Mesothelial cell of epicardium (in vitro differentiated cells): ENCODE measurements around the gene DNAJC11. TPM values are rescaled to one million over a fixed set of nuclear protein-coding genes. Genes with fewer than 3 reads are reported as not detected.

Source experiments
- DNase-seq, 2 experiments: peaks; one replicate each; pipeline ENCODE4 v3.0.0; 2021; ENCODE audit warnings: low spot score in 2 of 2; ENCODE audit not compliant: unreplicated experiment in 2 of 2
- H3K27ac Mint-ChIP-seq: 2 replicates; pipeline ENCODE4 v1.8.0; 2021; ENCODE audit warnings: mixed read lengths
- H3K27me3 Mint-ChIP-seq: 2 replicates; pipeline ENCODE4 v1.8.0; 2021; ENCODE audit warnings: low read depth, mixed read lengths
- H3K36me3 Mint-ChIP-seq: 2 replicates; pipeline ENCODE4 v1.8.0; 2021; ENCODE audit warnings: mixed read lengths
- H3K4me1 Mint-ChIP-seq: 2 replicates; pipeline ENCODE4 v1.8.0; 2021; ENCODE audit warnings: mixed read lengths
- H3K4me3 Mint-ChIP-seq: 2 replicates; pipeline ENCODE4 v1.8.0; 2021; ENCODE audit warnings: mild to moderate bottlenecking, moderate library complexity, mixed read lengths
- H3K9me3 Mint-ChIP-seq: 2 replicates; pipeline ENCODE4 v1.8.0; 2021; ENCODE audit warnings: mixed read lengths
- CTCF ChIP-seq: fragments of 200-600 bp; sonication (generic); IDR thresholded peaks from one replicate; pipeline ENCODE4 v1.5.0; 2021; ENCODE audit warnings: antibody characterized with exemption; ENCODE audit not compliant: unreplicated experiment
- total RNA-seq: library from RNA; stranded (reverse); gene quantifications from 3 replicates; pipeline ENCODE4 v1.2.1, GENCODE V29; 2021

Gene DNAJC11
- total RNA-seq, 1 donor from 2014 or later = 63.4 TPM

- no peak for TF ChIP-seq CTCF
- Mint-ChIP-seq H3K9me3 (no peaks in the 10 kb centered on the region), H3K27me3 (no peaks in the 10 kb centered on the region), H3K4me3 (no peak overlapping the region), H3K36me3 (no peaks in the 10 kb centered on the region), H3K4me1 (no peaks in the 10 kb centered on the region), H3K27ac (no peak overlapping the region)
- DNase-seq = no peak
These were observed 8.7 kb downstream of the DNAJC11 start for GRCh38 chr1:6692956-6693355.

- no peaks in the 10 kb centered on the region for H3K4me1 Mint-ChIP-seq
- no peak for DNase-seq
- no peak for TF ChIP-seq CTCF
- H3K27me3 Mint-ChIP-seq = no peaks in the 10 kb centered on the region
- H3K4me3 Mint-ChIP-seq = no peak overlapping the region
- H3K27ac Mint-ChIP-seq = no peak overlapping the region
- no peaks in the 10 kb centered on the region for H3K36me3 Mint-ChIP-seq
- no peaks in the 10 kb centered on the region for H3K9me3 Mint-ChIP-seq
These were observed 10.1 kb downstream of the DNAJC11 start for GRCh38 chr1:6691507-6691906.

- no peak for DNase-seq
- H3K4me3 Mint-ChIP-seq = no peak overlapping the region
- no peak overlapping the region for H3K27ac Mint-ChIP-seq
- TF ChIP-seq CTCF = no peak
- H3K9me3 Mint-ChIP-seq = no peaks in the 10 kb centered on the region
- no peaks in the 10 kb centered on the region for H3K4me1 Mint-ChIP-seq
- H3K27me3 Mint-ChIP-seq = no peaks in the 10 kb centered on the region
- no peaks in the 10 kb centered on the region for H3K36me3 Mint-ChIP-seq
These were observed 11.4 kb downstream of the DNAJC11 start for GRCh38 chr1:6690186-6690585.

GRCh38 chr1:6688757-6689156, 12.9 kb downstream of the DNAJC11 start:
- no peak overlapping the region for H3K27ac Mint-ChIP-seq

GRCh38 chr1:6688001-6688400, 13.6 kb downstream of the DNAJC11 start:
- DNase-seq = no peak
- H3K27me3 Mint-ChIP-seq = no peaks in the 10 kb centered on the region
- no peak for TF ChIP-seq CTCF
- H3K4me3 Mint-ChIP-seq = no peak overlapping the region
- H3K36me3 Mint-ChIP-seq = peaks cover 1% of the 10 kb centered on the region
- no peaks in the 10 kb centered on the region for H3K4me1 Mint-ChIP-seq
- H3K9me3 Mint-ChIP-seq = no peaks in the 10 kb centered on the region
- H3K27ac Mint-ChIP-seq = no peak overlapping the region

More at GRCh38 chr1:6688757-6689156, 12.9 kb downstream of the DNAJC11 start:
- no peak overlapping the region for H3K4me3 Mint-ChIP-seq
- no peaks in the 10 kb centered on the region for H3K4me1 Mint-ChIP-seq
- H3K9me3 Mint-ChIP-seq = no peaks in the 10 kb centered on the region
- TF ChIP-seq CTCF = no peak
- no peaks in the 10 kb centered on the region for H3K27me3 Mint-ChIP-seq
- peaks cover under 1% of the 10 kb centered on the region for H3K36me3 Mint-ChIP-seq
- DNase-seq = no peak

- no peak overlapping the region for H3K27ac Mint-ChIP-seq
These were observed 15.3 kb downstream of the DNAJC11 start for GRCh38 chr1:6686294-6686693.

More at GRCh38 chr1:6686294-6686693, 15.3 kb downstream of the DNAJC11 start:
- TF ChIP-seq CTCF = no peak
- no peaks in the 10 kb centered on the region for H3K27me3 Mint-ChIP-seq
- no peaks in the 10 kb centered on the region for H3K4me1 Mint-ChIP-seq
- H3K36me3 Mint-ChIP-seq = peaks cover 1% of the 10 kb centered on the region
- H3K4me3 Mint-ChIP-seq = no peak overlapping the region
- H3K9me3 Mint-ChIP-seq = no peaks in the 10 kb centered on the region
- no peak for DNase-seq
